HEK293T (cell line): ENCODE measurements around the gene CTDP1.

Source experiments
- ARNT ChIP-seq: fragments of 450-650 bp; IDR thresholded peaks from 2 replicates; pipeline ENCODE4 v1.6.1; 2017; ENCODE audit warnings: mild to moderate bottlenecking
- BHLHE40 ChIP-seq: fragments of 450-650 bp; IDR thresholded peaks from 2 replicates; pipeline ENCODE4 v1.6.1; 2016; ENCODE audit warnings: mild to moderate bottlenecking, moderate library complexity, borderline replicate concordance
- FOXM1 ChIP-seq: fragments of 450-650 bp; IDR thresholded peaks from 2 replicates; pipeline ENCODE4 v1.6.1; 2017; ENCODE audit warnings: mild to moderate bottlenecking, borderline replicate concordance
- PKNOX1 ChIP-seq: fragments of 450-650 bp; IDR thresholded peaks from 2 replicates; pipeline ENCODE4 v1.6.1; 2016
- SP1 ChIP-seq: fragments of 450-650 bp; IDR thresholded peaks from 2 replicates; pipeline ENCODE4 v1.6.1; 2017
- ZNF384 ChIP-seq: fragments of 450-650 bp; IDR thresholded peaks from 2 replicates; pipeline ENCODE4 v1.6.1; 2016

DNA sequence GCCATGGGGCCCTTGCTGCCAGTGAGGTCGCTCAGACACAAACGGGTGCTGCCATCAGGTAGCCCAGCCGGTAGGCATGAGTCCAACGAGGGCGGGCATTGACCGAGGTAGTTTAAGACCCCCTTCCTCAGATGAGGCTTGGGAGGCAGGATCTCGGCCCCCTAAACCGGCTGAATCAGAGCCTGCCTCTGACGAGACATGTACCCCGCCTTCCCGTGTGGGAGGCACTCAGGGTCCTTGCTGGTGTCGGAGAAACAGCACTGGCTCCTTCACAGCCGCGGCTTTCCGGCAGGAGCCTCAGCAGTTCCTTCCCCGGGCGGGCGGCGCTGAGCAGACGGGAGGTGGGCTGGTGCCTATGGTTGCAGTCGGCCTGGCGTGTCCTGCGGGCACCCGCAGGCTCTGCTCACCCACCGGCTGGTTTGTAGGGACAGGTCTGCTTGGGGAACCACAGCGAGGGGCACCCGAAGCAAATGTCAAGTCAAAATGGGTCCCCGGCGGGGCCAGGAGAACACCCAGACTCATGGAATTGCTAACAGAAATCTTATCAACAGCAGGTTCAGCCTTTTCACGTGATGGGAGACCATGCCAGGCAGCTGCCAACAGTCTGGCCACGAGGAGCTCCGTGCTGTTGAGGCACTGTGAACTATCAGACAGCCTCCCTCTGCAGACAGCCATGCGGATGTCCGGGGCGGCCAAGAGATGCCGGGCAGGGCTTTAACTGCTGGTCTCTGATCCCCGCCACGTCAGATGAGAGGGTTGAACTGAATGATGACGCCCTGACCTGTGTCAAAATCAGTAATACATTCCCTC, 121.0 kb downstream of the CTDP1 start:
- TF ChIP-seq ZNF384 (no peak), FOXM1 (no peak), BHLHE40 (no peak), ARNT (no peak), SP1 (no peak), PKNOX1 (no peak)
